Heart left ventricle (tissue), 13 donors: ENCODE results near the gene PLA2R1.

ENCODE experiments used
- POLR2A ChIP-seq, 2 donors: fragments of 450-650 bp; IDR thresholded peaks; one replicate each; pipeline ENCODE4 v1.6.1; 2017; ENCODE audit warnings: antibody characterized with exemption in 2 of 2, mild to moderate bottlenecking in 2 of 2, moderate library complexity in 2 of 2
- TF ChIP-seq, protein P1 (sequence below), 12 donors: fragments of 200-600 bp; sonication (generic) in 4 of 12; IDR thresholded peaks; one replicate each; pipeline versions ENCODE4 v1.5.0 to v1.8.0; 2018 to 2022; ENCODE audit warnings: antibody characterized with exemption in 12 of 12, mild to moderate bottlenecking in 5 of 12
- donor health status: ischemic (EF 13 %, LVEDD 7.1; RV severe dilation, severe dysfunction).
- donor health status: DM: no; HTN: yes; CAD: no.
- donor health status: DM: no; HTN: no; CAD: no.
- donor health status: ischemic (EF 25% LVEDD 6.9; RV normal size, moderate dysfunction).
- donor health status: ischemic (EF 25% LVEDD 5.7; RV mildly dilated, moderate dysfunction).
- donor health status: ischemic (EF 35%, LVEDD 5.7; RV mildly dilated, moderate dysfunction).
- donor health status: nonischemic (EF 11% LVEDD 7.7; RV severe dilation, severe dysfunction).
- donor health status: DM: yes; HTN: yes; CAD: no.
- donor health status: PGD.
- donor health status: ischemic (EF 29% LVEDD 5.4; RV normal size, mild dysfunction).
- donor health status: nonischemic (EF 23%, LVEDD 6.1; RV moderate dilation, normal function).

DNA sequence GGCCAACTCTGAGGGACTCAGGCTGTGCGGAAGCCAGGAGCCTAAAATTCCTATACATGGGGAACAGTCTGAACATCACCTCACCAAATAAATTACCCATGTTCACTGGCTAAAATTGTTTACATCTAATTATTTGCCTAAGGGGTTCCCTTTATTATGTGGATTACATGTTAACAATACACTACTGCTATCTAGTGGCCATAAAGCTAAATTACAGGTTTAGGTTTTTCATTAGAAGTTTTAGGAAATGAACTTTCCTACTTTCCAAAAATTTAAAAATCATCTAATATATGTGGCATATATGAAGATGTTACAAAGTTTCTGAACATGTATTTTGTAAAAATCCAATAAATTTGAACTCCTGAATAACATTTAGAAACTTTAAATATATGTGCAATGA is 40.3 kb downstream of the PLA2R1 start:
- no peak for TF ChIP-seq POLR2A (IDR thresholded peaks at IDR 0.05)
- TF ChIP-seq, protein P1, sequence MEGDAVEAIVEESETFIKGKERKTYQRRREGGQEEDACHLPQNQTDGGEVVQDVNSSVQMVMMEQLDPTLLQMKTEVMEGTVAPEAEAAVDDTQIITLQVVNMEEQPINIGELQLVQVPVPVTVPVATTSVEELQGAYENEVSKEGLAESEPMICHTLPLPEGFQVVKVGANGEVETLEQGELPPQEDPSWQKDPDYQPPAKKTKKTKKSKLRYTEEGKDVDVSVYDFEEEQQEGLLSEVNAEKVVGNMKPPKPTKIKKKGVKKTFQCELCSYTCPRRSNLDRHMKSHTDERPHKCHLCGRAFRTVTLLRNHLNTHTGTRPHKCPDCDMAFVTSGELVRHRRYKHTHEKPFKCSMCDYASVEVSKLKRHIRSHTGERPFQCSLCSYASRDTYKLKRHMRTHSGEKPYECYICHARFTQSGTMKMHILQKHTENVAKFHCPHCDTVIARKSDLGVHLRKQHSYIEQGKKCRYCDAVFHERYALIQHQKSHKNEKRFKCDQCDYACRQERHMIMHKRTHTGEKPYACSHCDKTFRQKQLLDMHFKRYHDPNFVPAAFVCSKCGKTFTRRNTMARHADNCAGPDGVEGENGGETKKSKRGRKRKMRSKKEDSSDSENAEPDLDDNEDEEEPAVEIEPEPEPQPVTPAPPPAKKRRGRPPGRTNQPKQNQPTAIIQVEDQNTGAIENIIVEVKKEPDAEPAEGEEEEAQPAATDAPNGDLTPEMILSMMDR (IDR thresholded peaks at IDR 0.05), result peak in 4 of 12 donors; percentile 18 to 38 (median 24)
